Gastrocnemius medialis (tissue), 4 donors: ENCODE measurements around the gene SRP19.

Source experiments
- CTCF ChIP-seq, 5 experiments: fragments of 450-650 bp in 3 of 5; fragments of 200-600 bp in 2 of 5; sonication (generic) in 2 of 5; IDR thresholded peaks in 4 of 5; conservative IDR thresholded peaks in 1 of 5; 1 replicate in 4 of 5; 2 replicates in 1 of 5; pipeline ENCODE4 v1.5.1; 2016 to 2019; ENCODE audit warnings: antibody characterized with exemption in 5 of 5, mild to moderate bottlenecking in 3 of 5, moderate library complexity in 3 of 5
- POLR2A ChIP-seq, 2 donors: fragments of 450-650 bp; IDR thresholded peaks; one replicate each; pipeline ENCODE4 v1.6.1; 2017; ENCODE audit warnings: antibody characterized with exemption in 2 of 2, mild to moderate bottlenecking in 2 of 2, moderate library complexity in 2 of 2

- TF ChIP-seq CTCF (IDR thresholded peaks at IDR 0.05 in 4 of 5, conservative IDR thresholded peaks at IDR 0.05 in 1 of 5), result no peak
- TF ChIP-seq POLR2A (IDR thresholded peaks at IDR 0.05), result no peak
Observed at GRCh38 chr5:112878101-112878500, 17.0 kb downstream of the SRP19 start.
